ENCODE measurements around the gene SNRPA1.
"Not testable (repeated sequence)": the region's sequence is repeated elsewhere in the genome, so short reads cannot be mapped to it uniquely, and the experiment has no call there.

Gene SNRPA1

DNA sequence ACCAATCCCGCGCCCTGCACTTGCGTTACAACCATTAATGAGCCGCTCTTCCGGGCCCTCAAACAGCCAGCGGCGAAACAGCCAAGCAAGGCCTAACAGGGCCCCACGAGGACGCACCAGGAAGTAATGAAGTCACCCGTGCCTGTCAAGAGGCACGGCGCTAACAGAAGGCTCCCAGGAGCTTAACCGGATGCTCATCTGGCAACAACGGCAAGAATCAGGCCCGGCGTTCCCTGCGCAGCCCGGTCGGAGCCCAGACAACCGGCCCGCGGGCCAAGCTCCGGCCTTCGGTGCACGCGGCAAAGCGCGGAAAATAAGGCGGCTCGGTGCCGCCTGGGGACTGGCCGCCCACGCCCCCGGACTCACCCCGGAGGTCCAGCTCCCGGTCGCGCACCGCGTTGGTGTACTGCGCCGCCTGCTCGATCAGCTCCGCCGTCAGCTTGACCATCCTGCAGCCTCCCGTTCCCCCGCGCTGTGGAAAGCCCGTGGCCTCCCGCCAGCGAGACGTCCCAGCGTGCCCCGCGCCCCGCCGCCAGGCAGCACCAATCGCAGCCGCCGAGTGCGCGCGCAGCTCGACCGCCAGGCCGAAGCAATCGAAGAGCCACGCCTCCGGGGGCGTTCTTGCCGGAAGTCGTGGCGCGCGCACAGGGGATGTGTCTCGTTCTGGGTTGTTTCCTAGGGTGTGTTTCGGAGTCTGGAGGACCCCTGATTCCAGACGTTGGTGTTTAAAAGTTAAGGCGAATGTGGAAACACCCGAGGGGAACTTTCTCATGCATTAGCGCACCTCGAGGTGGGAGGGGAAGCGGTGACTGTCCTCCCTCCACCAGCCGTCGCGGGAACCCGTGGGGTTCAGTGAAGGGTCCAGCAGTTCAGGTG lies at the start of gene SNRPA1:
Gene SNRPA1 (minus strand): TSS at position 518 of the 876 bp plus-strand sequence. CDS start 70 bp downstream, at position 448.
- peaks cover 23% of the 10 kb centered on the region for H3K4me1 ChIP-seq (ENCODE audit: control insufficient read depth, insufficient read depth, low read length)
- DNase-seq (ENCODE audit: low read depth): peak; percentile 99
- peak within 1 kb of the TSS; percentile 97 for H3K9ac ChIP-seq (ENCODE audit: low read length)
- no peaks in the 10 kb centered on the region for H3K27me3 ChIP-seq (replicated peaks; ENCODE audit: control insufficient read depth, insufficient read depth, low read length)
- peak within 1 kb of the TSS; percentile 96 for H3K4me3 ChIP-seq (ENCODE audit: low read length)
- H3K36me3 ChIP-seq (ENCODE audit: control insufficient read depth, insufficient read depth, low read length, severe bottlenecking): peaks cover 5% of the 10 kb centered on the region
- H3K9me3 ChIP-seq (ENCODE audit: control insufficient read depth, low read length): no peaks in the 10 kb centered on the region

GRCh38 chr15:101342056-101342455 lies 47.0 kb upstream of the SNRPA1 start:
- H3K4me3 ChIP-seq (ENCODE audit: low read length): no peak overlapping the region
- no peak overlapping the region for H3K9ac ChIP-seq (ENCODE audit: low read length)
- no peak for DNase-seq (ENCODE audit: low read depth)

GRCh38 chr15:101338502-101339057 lies 43.5 kb upstream of the SNRPA1 start:
- Histone ChIP-seq H3K4me3 (ENCODE audit: low read length) (no peak overlapping the region), H3K4me1 (ENCODE audit: control insufficient read depth, insufficient read depth, low read length) (no peaks in the 10 kb centered on the region), H3K27me3 (replicated peaks; ENCODE audit: control insufficient read depth, insufficient read depth, low read length) (peaks cover 19% of the 10 kb centered on the region), H3K36me3 (ENCODE audit: control insufficient read depth, insufficient read depth, low read length, severe bottlenecking) (no peaks in the 10 kb centered on the region), H3K9me3 (ENCODE audit: control insufficient read depth, low read length) (no peaks in the 10 kb centered on the region), H3K9ac (ENCODE audit: low read length) (no peak overlapping the region)
- DNase-seq (ENCODE audit: low read depth): no peak

More at GRCh38 chr15:101342056-101342455, 47.0 kb upstream of the SNRPA1 start:
- Histone ChIP-seq H3K27me3 (replicated peaks; ENCODE audit: control insufficient read depth, insufficient read depth, low read length) (peaks cover 22% of the 10 kb centered on the region), H3K36me3 (ENCODE audit: control insufficient read depth, insufficient read depth, low read length, severe bottlenecking) (no peaks in the 10 kb centered on the region), H3K9me3 (ENCODE audit: control insufficient read depth, low read length) (no peaks in the 10 kb centered on the region), H3K4me1 (ENCODE audit: control insufficient read depth, insufficient read depth, low read length) (no peaks in the 10 kb centered on the region)

- no peak for DNase-seq (ENCODE audit: low read depth)
- no peak overlapping the region for H3K4me3 ChIP-seq (ENCODE audit: low read length)
- no peaks in the 10 kb centered on the region for H3K9me3 ChIP-seq (ENCODE audit: control insufficient read depth, low read length)
- H3K4me1 ChIP-seq (ENCODE audit: control insufficient read depth, insufficient read depth, low read length): no peaks in the 10 kb centered on the region
- H3K36me3 ChIP-seq (ENCODE audit: control insufficient read depth, insufficient read depth, low read length, severe bottlenecking): no peaks in the 10 kb centered on the region
- no peak overlapping the region for H3K9ac ChIP-seq (ENCODE audit: low read length)
- H3K27me3 ChIP-seq (replicated peaks; ENCODE audit: control insufficient read depth, insufficient read depth, low read length): peaks cover 19% of the 10 kb centered on the region
Measured at GRCh38 chr15:101337976-101338375, 42.9 kb upstream of the SNRPA1 start.

DNA sequence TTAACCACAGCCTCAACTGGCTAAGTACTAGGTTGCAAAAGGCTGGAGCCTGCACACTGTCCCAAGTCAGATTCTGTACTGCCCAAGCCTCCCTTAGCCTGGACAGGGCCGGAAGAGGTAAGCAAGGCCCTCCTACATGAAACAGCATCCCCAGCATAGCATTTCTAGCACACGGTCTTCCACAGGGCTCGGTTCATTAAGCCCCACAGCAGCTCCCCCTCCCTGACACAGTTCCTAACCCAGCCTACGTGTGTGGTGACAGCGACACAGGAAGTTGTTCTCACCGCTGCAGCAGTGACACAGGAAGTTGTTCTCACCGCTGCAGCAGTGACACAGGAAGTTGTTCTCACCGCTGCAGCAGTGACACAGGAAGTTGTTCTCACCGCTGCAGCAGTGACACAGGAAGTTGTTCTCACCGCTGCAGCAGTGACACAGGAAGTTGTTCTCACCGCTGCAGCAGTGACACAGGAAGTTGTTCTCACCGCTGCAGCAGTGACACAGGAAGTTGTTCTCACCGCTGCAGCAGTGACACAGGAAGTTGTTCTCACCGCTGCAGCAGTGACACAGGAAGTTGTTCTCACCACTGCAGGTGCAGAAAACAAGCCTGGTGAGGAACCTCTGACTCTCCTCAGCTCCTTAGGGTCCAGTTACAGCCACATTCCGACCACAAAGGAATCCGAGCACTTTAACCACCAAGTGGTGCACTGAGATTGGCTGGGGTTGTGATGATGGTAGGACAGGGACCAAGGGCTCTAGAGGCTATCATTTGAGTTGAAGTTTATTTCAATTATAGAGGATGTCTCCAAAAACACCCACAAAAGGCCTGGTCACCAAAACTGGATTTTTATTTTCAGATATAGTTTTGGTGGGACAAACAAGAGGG lies 39.1 kb upstream of the SNRPA1 start:
- not testable (repeated sequence) for H3K4me1 ChIP-seq (ENCODE audit: control insufficient read depth, insufficient read depth, low read length); H3K4me3 ChIP-seq (ENCODE audit: low read length); H3K36me3 ChIP-seq (ENCODE audit: control insufficient read depth, insufficient read depth, low read length, severe bottlenecking); DNase-seq (ENCODE audit: low read depth); H3K9ac ChIP-seq (ENCODE audit: low read length); H3K9me3 ChIP-seq (ENCODE audit: control insufficient read depth, low read length)
- peaks cover 22% of the 10 kb centered on the region for H3K27me3 ChIP-seq (replicated peaks; ENCODE audit: control insufficient read depth, insufficient read depth, low read length)

DNA sequence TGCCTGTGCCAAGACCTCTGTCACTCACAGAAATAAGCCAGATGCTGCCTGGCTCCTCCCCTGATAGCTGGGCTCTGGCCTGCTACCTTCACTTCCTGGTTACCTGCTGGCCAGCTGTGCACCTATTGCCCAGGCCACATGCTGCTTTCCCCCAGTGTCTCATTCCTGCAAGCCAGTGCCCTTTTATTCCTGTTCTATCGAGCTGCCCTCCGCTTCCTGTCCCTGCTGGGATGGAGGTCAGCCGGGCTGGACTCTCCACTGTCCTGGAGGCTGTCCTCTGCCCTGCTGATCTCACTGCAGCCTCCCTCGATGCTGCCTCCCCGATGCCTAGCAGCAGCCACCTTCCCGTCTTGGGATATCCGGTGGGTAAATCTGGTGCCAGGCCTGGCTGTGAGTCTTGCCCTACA lies 37.0 kb upstream of the SNRPA1 start:
- Histone ChIP-seq H3K4me3 (ENCODE audit: low read length) (no peak overlapping the region), H3K9me3 (ENCODE audit: control insufficient read depth, low read length) (no peaks in the 10 kb centered on the region), H3K36me3 (ENCODE audit: control insufficient read depth, insufficient read depth, low read length, severe bottlenecking) (no peaks in the 10 kb centered on the region), H3K4me1 (ENCODE audit: control insufficient read depth, insufficient read depth, low read length) (no peaks in the 10 kb centered on the region), H3K27me3 (replicated peaks; ENCODE audit: control insufficient read depth, insufficient read depth, low read length) (peaks cover 25% of the 10 kb centered on the region), H3K9ac (ENCODE audit: low read length) (no peak overlapping the region)
- no peak for DNase-seq (ENCODE audit: low read depth)

- no peaks in the 10 kb centered on the region for H3K9me3 ChIP-seq (ENCODE audit: control insufficient read depth, low read length)
- DNase-seq (ENCODE audit: low read depth): no peak
- no peaks in the 10 kb centered on the region for H3K36me3 ChIP-seq (ENCODE audit: control insufficient read depth, insufficient read depth, low read length, severe bottlenecking)
- peaks cover 36% of the 10 kb centered on the region for H3K27me3 ChIP-seq (replicated peaks; ENCODE audit: control insufficient read depth, insufficient read depth, low read length)
- H3K9ac ChIP-seq (ENCODE audit: low read length): no peak overlapping the region
- H3K4me3 ChIP-seq (ENCODE audit: low read length): no peak overlapping the region
- H3K4me1 ChIP-seq (ENCODE audit: control insufficient read depth, insufficient read depth, low read length): no peaks in the 10 kb centered on the region
Measured at GRCh38 chr15:101329867-101330380, 34.9 kb upstream of the SNRPA1 start.

GRCh38 chr15:101329309-101329863 lies 34.3 kb upstream of the SNRPA1 start:
- peaks cover 36% of the 10 kb centered on the region for H3K27me3 ChIP-seq (replicated peaks; ENCODE audit: control insufficient read depth, insufficient read depth, low read length)
- DNase-seq (ENCODE audit: low read depth): no peak
- no peaks in the 10 kb centered on the region for H3K36me3 ChIP-seq (ENCODE audit: control insufficient read depth, insufficient read depth, low read length, severe bottlenecking)
- no peaks in the 10 kb centered on the region for H3K9me3 ChIP-seq (ENCODE audit: control insufficient read depth, low read length)
- no peak overlapping the region for H3K9ac ChIP-seq (ENCODE audit: low read length)
- H3K4me3 ChIP-seq (ENCODE audit: low read length): no peak overlapping the region
- H3K4me1 ChIP-seq (ENCODE audit: control insufficient read depth, insufficient read depth, low read length): no peaks in the 10 kb centered on the region

GRCh38 chr15:101328001-101328400 lies 33.0 kb upstream of the SNRPA1 start:
- no peak for DNase-seq (ENCODE audit: low read depth)
- no peak overlapping the region for H3K9ac ChIP-seq (ENCODE audit: low read length)
- no peaks in the 10 kb centered on the region for H3K9me3 ChIP-seq (ENCODE audit: control insufficient read depth, low read length)
- H3K4me1 ChIP-seq (ENCODE audit: control insufficient read depth, insufficient read depth, low read length): no peaks in the 10 kb centered on the region
- H3K27me3 ChIP-seq (replicated peaks; ENCODE audit: control insufficient read depth, insufficient read depth, low read length): peaks cover 41% of the 10 kb centered on the region
- H3K36me3 ChIP-seq (ENCODE audit: control insufficient read depth, insufficient read depth, low read length, severe bottlenecking): no peaks in the 10 kb centered on the region
- H3K4me3 ChIP-seq (ENCODE audit: low read length): no peak overlapping the region

- no peak overlapping the region for H3K4me3 ChIP-seq (ENCODE audit: low read length)
- no peak for DNase-seq (ENCODE audit: low read depth)
- H3K36me3 ChIP-seq (ENCODE audit: control insufficient read depth, insufficient read depth, low read length, severe bottlenecking): no peaks in the 10 kb centered on the region
- H3K27me3 ChIP-seq (replicated peaks; ENCODE audit: control insufficient read depth, insufficient read depth, low read length): peaks cover 42% of the 10 kb centered on the region
- no peaks in the 10 kb centered on the region for H3K9me3 ChIP-seq (ENCODE audit: control insufficient read depth, low read length)
- no peaks in the 10 kb centered on the region for H3K4me1 ChIP-seq (ENCODE audit: control insufficient read depth, insufficient read depth, low read length)
- no peak overlapping the region for H3K9ac ChIP-seq (ENCODE audit: low read length)
Measured at GRCh38 chr15:101327147-101327740, 32.2 kb upstream of the SNRPA1 start.

All from adipocyte (in vitro differentiated cells).